HuH-7.5 (cell line): ENCODE measurements around the gene MID1.

Experiments
- DNase-seq: peaks from one replicate; pipeline ENCODE4 v3.0.0; 2011; ENCODE audit warnings: low spot score

MID1 gene

GRCh38 chrX:10620121-10620699, at the start of gene MID1:
MID1 (minus strand) TSS chrX:10620585; CDS start chrX:10567547, 53,038 bp downstream.
- no peak for DNase-seq

- no peak for DNase-seq
Observed at GRCh38 chrX:10667143-10667542, 46.8 kb upstream of the MID1 start.

- no peak for DNase-seq
Observed at GRCh38 chrX:10666102-10666501, 45.7 kb upstream of the MID1 start.

- DNase-seq: no peak
Observed at GRCh38 chrX:10665681-10666080, 45.3 kb upstream of the MID1 start.

GRCh38 chrX:10660171-10660570, 39.8 kb upstream of the MID1 start:
- no peak for DNase-seq

- DNase-seq: no peak
Observed at GRCh38 chrX:10656214-10656613, 35.8 kb upstream of the MID1 start.

GRCh38 chrX:10654960-10655359, 34.6 kb upstream of the MID1 start:
- no peak for DNase-seq

- no peak for DNase-seq
Observed at GRCh38 chrX:10653302-10653701, 32.9 kb upstream of the MID1 start.

GRCh38 chrX:10649265-10649664, 28.9 kb upstream of the MID1 start:
- DNase-seq: no peak

GRCh38 chrX:10648614-10649013, 28.2 kb upstream of the MID1 start:
- DNase-seq: no peak

GRCh38 chrX:10636851-10637250, 16.5 kb upstream of the MID1 start:
- no peak for DNase-seq

GRCh38 chrX:10636337-10636736, 16.0 kb upstream of the MID1 start:
- no peak for DNase-seq

- DNase-seq: no peak
Observed at GRCh38 chrX:10634392-10635161, 14.2 kb upstream of the MID1 start.

- DNase-seq: no peak
Observed at GRCh38 chrX:10633722-10634121, 13.3 kb upstream of the MID1 start.

GRCh38 chrX:10631416-10632145, 11.2 kb upstream of the MID1 start:
- DNase-seq: no peak

GRCh38 chrX:10630320-10630719, 9.9 kb upstream of the MID1 start:
- DNase-seq: no peak

- DNase-seq: no peak
Observed at GRCh38 chrX:10629905-10630304, 9.5 kb upstream of the MID1 start.

- no peak for DNase-seq
Observed at GRCh38 chrX:10628906-10629305, 8.5 kb upstream of the MID1 start.

- no peak for DNase-seq
Observed at GRCh38 chrX:10622197-10622596, 1.8 kb upstream of the MID1 start.

GRCh38 chrX:10619425-10620046, 849 bp downstream of the MID1 start:
- no peak for DNase-seq

- DNase-seq: no peak
Observed at GRCh38 chrX:10618961-10619360, 1.4 kb downstream of the MID1 start.

GRCh38 chrX:10617999-10618351, 2.4 kb downstream of the MID1 start:
- no peak for DNase-seq
